HFF-Myc (cell line): Measurements from ENCODE around the gene TOM1.

Experiments
- DNase-seq: peaks from one replicate; pipeline ENCODE4 v3.0.0-alpha.2; 2011; ENCODE audit warnings: low read depth; ENCODE audit errors: extremely low read depth
- H3K4me3 ChIP-seq: replicated peaks from 2 replicates; pipeline ENCODE4 v1.5.1; 2011; ENCODE audit warnings: low read depth, mild to moderate bottlenecking, control low read depth, low read length
- TF ChIP-seq, protein P1 (sequence below): IDR thresholded peaks from 2 replicates; pipeline ENCODE4 v1.5.1; 2012; ENCODE audit warnings: mild to moderate bottlenecking, low read depth, low read length, control low read depth; ENCODE audit errors: missing control alignments

The TOM1 gene

DNA sequence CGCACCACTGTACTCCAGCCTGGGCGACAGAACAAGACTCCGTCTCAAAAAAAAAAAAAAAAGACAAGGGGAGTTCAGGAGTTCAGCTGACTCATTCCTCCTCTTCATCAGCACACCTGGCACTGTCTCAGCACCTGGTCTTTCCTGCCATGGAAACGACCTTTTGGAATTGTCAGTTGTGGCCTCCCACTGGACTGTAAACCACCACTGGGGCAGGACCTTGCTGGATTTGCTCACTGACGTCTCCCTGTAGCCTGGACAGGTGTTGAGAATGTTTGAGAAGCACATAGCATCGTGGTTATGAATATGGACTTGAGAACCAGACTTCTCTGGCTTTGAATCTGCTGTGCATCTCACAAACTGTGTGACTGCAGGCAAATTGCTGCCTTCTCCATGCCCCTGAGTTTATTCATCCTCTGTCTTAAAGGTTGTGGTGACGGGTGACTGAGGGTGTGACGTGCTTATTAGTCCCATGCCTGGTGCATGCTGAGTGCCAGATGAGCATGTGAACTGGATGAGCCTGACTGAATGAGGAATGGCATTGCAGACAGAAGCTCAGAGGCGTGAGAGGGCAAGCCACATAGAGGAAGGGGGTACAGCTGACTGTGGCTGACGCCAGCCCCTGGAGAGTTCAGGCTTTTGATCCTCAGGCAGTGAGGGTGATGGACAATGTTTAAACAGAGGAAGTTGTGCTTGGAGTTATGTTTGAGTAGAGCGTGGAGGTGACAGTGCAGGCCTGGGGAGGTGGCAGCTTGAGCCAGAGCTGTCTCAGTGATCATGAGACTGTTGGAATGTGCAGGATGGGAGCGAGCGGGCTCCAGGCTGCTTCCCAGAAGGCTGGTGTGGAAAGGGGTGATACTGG is 12.7 kb downstream of the TOM1 start:
- no peak for DNase-seq
- TF ChIP-seq, protein P1, sequence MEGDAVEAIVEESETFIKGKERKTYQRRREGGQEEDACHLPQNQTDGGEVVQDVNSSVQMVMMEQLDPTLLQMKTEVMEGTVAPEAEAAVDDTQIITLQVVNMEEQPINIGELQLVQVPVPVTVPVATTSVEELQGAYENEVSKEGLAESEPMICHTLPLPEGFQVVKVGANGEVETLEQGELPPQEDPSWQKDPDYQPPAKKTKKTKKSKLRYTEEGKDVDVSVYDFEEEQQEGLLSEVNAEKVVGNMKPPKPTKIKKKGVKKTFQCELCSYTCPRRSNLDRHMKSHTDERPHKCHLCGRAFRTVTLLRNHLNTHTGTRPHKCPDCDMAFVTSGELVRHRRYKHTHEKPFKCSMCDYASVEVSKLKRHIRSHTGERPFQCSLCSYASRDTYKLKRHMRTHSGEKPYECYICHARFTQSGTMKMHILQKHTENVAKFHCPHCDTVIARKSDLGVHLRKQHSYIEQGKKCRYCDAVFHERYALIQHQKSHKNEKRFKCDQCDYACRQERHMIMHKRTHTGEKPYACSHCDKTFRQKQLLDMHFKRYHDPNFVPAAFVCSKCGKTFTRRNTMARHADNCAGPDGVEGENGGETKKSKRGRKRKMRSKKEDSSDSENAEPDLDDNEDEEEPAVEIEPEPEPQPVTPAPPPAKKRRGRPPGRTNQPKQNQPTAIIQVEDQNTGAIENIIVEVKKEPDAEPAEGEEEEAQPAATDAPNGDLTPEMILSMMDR: no peak
- H3K4me3 ChIP-seq: no peak overlapping the region

- no peak for DNase-seq
- H3K4me3 ChIP-seq: no peak overlapping the region
- TF ChIP-seq, protein P1: no peak
These were observed 13.8 kb downstream of the TOM1 start for GRCh38 chr22:35313311-35314121.

DNA sequence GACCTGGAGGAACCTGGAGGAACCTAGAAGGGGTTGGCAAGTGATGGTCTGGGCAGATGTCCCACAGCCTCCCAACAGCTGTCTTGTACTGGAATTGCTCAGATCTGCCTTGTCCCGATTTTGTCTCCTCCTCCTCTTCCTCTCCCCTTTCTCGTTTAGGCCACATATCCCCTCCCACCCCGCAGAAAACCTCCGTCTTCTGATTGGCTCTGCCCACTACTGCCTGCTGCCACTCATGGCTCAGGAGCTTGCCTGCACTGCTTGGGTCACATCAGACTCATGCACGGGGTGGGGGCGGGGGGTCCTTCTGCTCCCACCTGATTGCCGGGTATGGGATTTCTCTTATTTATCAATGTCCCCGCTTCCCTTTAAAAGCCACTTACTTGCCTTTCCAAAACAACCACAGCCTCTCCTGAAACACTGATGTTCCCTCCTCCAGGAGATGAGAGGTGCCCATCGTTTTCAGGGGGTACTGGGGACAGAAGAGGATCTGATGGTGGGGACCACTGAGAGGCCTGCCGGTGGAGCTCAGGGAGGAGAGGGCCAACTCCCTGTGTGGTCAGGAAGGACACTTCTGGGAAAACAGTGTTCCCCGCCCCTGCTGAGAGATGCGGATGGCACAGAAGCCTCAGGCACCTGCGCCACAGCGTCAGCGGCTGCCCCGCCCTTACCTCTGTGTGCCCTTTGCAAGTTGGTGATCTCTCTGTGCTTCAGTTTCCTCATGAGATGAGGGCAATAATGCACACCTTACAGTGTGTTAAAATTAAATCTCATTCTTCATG is 14.7 kb downstream of the TOM1 start:
- H3K4me3 ChIP-seq: no peak overlapping the region
- no peak for DNase-seq
- TF ChIP-seq, protein P1: no peak

- TF ChIP-seq, protein P1: no peak
- no peak overlapping the region for H3K4me3 ChIP-seq
- no peak for DNase-seq
These were observed 15.6 kb downstream of the TOM1 start for GRCh38 chr22:35315141-35315854.

GRCh38 chr22:35315855-35316745 is 16.4 kb downstream of the TOM1 start:
- TF ChIP-seq, protein P1: no peak
- DNase-seq: no peak
- H3K4me3 ChIP-seq: no peak overlapping the region
